Heart left ventricle (tissue), 13 donors: ENCODE measurements around the gene RSPRY1.
"Not testable (repeated sequence)": the region's sequence is repeated elsewhere in the genome, so short reads cannot be mapped to it uniquely, and the experiment has no call there.

Experiments used
- POLR2A ChIP-seq, 2 donors: fragments of 450-650 bp; IDR thresholded peaks; one replicate each; pipeline ENCODE4 v1.6.1; 2017; ENCODE audit warnings: antibody characterized with exemption in 2 of 2, mild to moderate bottlenecking in 2 of 2, moderate library complexity in 2 of 2
- TF ChIP-seq, protein P1 (sequence below), 12 donors: fragments of 200-600 bp; sonication (generic) in 4 of 12; IDR thresholded peaks; one replicate each; pipeline versions ENCODE4 v1.5.0 to v1.8.0; 2018 to 2022; ENCODE audit warnings: antibody characterized with exemption in 12 of 12, mild to moderate bottlenecking in 5 of 12
- donor health status: ischemic (EF 13 %, LVEDD 7.1; RV severe dilation, severe dysfunction).
- donor health status: DM: no; HTN: yes; CAD: no.
- donor health status: DM: no; HTN: no; CAD: no.
- donor health status: ischemic (EF 25% LVEDD 6.9; RV normal size, moderate dysfunction).
- donor health status: ischemic (EF 25% LVEDD 5.7; RV mildly dilated, moderate dysfunction).
- donor health status: ischemic (EF 35%, LVEDD 5.7; RV mildly dilated, moderate dysfunction).
- donor health status: nonischemic (EF 11% LVEDD 7.7; RV severe dilation, severe dysfunction).
- donor health status: DM: yes; HTN: yes; CAD: no.
- donor health status: PGD.
- donor health status: ischemic (EF 29% LVEDD 5.4; RV normal size, mild dysfunction).
- donor health status: nonischemic (EF 23%, LVEDD 6.1; RV moderate dilation, normal function).

DNA sequence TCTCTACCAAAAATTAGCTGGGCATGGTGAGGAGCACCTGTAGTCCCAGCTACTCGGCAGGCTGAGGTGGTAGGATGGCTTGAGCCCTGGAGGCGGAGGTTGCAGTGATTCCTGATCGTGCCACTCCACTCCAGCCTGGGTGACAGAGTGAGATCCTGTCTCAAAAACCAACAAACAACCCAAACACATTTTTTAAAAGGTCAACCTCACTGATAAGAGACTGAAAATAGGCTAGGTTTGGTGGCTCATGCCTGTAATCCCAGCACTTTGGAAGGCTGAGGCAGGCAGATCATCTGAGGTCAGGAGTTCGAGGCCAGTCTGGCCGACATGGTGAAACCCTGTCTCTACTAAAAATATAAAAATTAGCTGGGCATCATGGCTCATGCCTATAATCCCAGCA, 89.8 kb downstream of the RSPRY1 start:
- TF ChIP-seq, protein P1, sequence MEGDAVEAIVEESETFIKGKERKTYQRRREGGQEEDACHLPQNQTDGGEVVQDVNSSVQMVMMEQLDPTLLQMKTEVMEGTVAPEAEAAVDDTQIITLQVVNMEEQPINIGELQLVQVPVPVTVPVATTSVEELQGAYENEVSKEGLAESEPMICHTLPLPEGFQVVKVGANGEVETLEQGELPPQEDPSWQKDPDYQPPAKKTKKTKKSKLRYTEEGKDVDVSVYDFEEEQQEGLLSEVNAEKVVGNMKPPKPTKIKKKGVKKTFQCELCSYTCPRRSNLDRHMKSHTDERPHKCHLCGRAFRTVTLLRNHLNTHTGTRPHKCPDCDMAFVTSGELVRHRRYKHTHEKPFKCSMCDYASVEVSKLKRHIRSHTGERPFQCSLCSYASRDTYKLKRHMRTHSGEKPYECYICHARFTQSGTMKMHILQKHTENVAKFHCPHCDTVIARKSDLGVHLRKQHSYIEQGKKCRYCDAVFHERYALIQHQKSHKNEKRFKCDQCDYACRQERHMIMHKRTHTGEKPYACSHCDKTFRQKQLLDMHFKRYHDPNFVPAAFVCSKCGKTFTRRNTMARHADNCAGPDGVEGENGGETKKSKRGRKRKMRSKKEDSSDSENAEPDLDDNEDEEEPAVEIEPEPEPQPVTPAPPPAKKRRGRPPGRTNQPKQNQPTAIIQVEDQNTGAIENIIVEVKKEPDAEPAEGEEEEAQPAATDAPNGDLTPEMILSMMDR (IDR thresholded peaks at IDR 0.05), result not testable (repeated sequence)
- TF ChIP-seq POLR2A (IDR thresholded peaks at IDR 0.05), result not testable (repeated sequence)
